K562 (cell line): ENCODE measurements around the gene CYRIA. TPM values are rescaled to one million over a fixed set of nuclear protein-coding genes. Genes with fewer than 3 reads are reported as not detected.

Source experiments
- FOXJ3 ChIP-seq: sonication (generic); formaldehyde crosslinking; IDR thresholded peaks from 2 replicates; pipeline ENCODE4 v1.4.0; 2020; ENCODE audit warnings: mild to moderate bottlenecking, missing genetic modification reagents
- FOXK1 ChIP-seq: sonication (generic); formaldehyde crosslinking; IDR thresholded peaks from 2 replicates; pipeline ENCODE4 v1.8.0; 2022; ENCODE audit warnings: missing genetic modification reagents, mild to moderate bottlenecking, borderline replicate concordance
- ILF3 ChIP-seq: fragments of 450-650 bp; IDR thresholded peaks from 2 replicates; pipeline ENCODE4 v1.6.1; 2018; ENCODE audit warnings: antibody characterized with exemption, mild to moderate bottlenecking, moderate library complexity, borderline replicate concordance
- LEF1 ChIP-seq: fragments of 450-650 bp; IDR thresholded peaks from 2 replicates; pipeline ENCODE4 v1.6.1; 2016; ENCODE audit warnings: mild to moderate bottlenecking
- NONO ChIP-seq, 2 experiments: fragments of 200-400 bp in 1 of 2; fragments of 450-650 bp in 1 of 2; formaldehyde crosslinking in 1 of 2; IDR thresholded peaks; 2 replicates each; pipeline ENCODE4 v1.6.1; 2017; ENCODE audit warnings: low read depth in 2 of 2, mild to moderate bottlenecking in 2 of 2, moderate library complexity in 2 of 2, low read length in 1 of 2
- PHF20 ChIP-seq: fragments of 450-650 bp; IDR thresholded peaks from 2 replicates; pipeline ENCODE4 v1.6.1; 2018; ENCODE audit not compliant: partially characterized antibody
- RAD51 ChIP-seq: fragments of 450-650 bp; IDR thresholded peaks from 2 replicates; pipeline ENCODE4 v1.7.1; 2016; ENCODE audit warnings: low read depth, mild to moderate bottlenecking, borderline replicate concordance
- TSC22D4 ChIP-seq: fragments of 450-650 bp; IDR thresholded peaks from 2 replicates; pipeline ENCODE4 v1.6.1; 2016; ENCODE audit warnings: missing genetic modification characterization, missing biosample characterization, control low read depth
- ZNF316 ChIP-seq: fragments of 450-650 bp; IDR thresholded peaks from 2 replicates; pipeline ENCODE4 v1.6.1; 2016
- ZNF668 ChIP-seq: fragments of 250-450 bp; sonication (Bioruptor Pico); IDR thresholded peaks from 2 replicates; pipeline ENCODE4 v1.8.0; 2022; ENCODE audit warnings: mild to moderate bottlenecking, inconsistent platforms
- ZNF76 ChIP-seq: fragments of 250-450 bp; sonication (Bioruptor Pico); IDR thresholded peaks from 2 replicates; pipeline ENCODE4 v1.4.0; 2020; ENCODE audit warnings: mild to moderate bottlenecking, moderate library complexity, borderline replicate concordance
- polyA plus RNA-seq, 8 experiments: library from polyadenylated mRNA; depleted of rRNA in 4 of 8; stranded (reverse) in 5 of 8; unstranded in 3 of 8; fragments of >200 nt; fragmentation: Nextera tagmentation in 2 of 8; fragmentation: Illumina TruSeq in 1 of 8; extraction: Ambion mirVana in 2 of 8; extraction: Trizol in 1 of 8; gene quantifications; 2 replicates each; pipeline versions ENCODE4 v1.2.1 to v1.2.3, GENCODE V29; 2011 to 2014; ENCODE audit warnings: inconsistent platforms in 1 of 8, missing spikeins in 1 of 8
- total RNA-seq, 7 experiments: library from RNA; depleted of rRNA in 6 of 7; stranded (reverse); fragments of >200 nt in 6 of 7; fragmentation: Illumina TruSeq in 2 of 7; extraction: Trizol in 2 of 7; gene quantifications; 2 replicates each; pipeline versions ENCODE4 v1.2.1 to v1.2.3, GENCODE V29; 2011 to 2021; ENCODE audit warnings: low replicate concordance in 1 of 7
- TF ChIP-seq, protein P1 (sequence below): fragments of 250-450 bp; sonication (Bioruptor Pico); IDR thresholded peaks from 2 replicates; pipeline ENCODE4 v1.5.0; 2021
- TF ChIP-seq, protein P2 (sequence below): fragments of 450-650 bp; IDR thresholded peaks from 2 replicates; pipeline ENCODE4 v1.6.1; 2016; ENCODE audit warnings: antibody characterized with exemption
- TF ChIP-seq, protein P3 (sequence below): IDR thresholded peaks from 2 replicates; pipeline ENCODE4 v1.6.1; 2011; ENCODE audit not compliant: insufficient read length; ENCODE audit errors: extremely low read depth
- TF ChIP-seq, protein P4 (sequence below): fragments of 450-650 bp; IDR thresholded peaks from 2 replicates; pipeline ENCODE4 v1.7.1; 2018; ENCODE audit warnings: mild to moderate bottlenecking, low read depth; ENCODE audit not compliant: partially characterized antibody
- TF ChIP-seq, protein P5 (sequence below): fragments of 450-650 bp; formaldehyde crosslinking; IDR thresholded peaks from 2 replicates; pipeline ENCODE4 v1.4.0; 2020; ENCODE audit warnings: mild to moderate bottlenecking, moderate library complexity
- TF ChIP-seq, protein P6 (sequence below): fragments of 250-450 bp; sonication (Bioruptor Pico); IDR thresholded peaks from 2 replicates; pipeline ENCODE4 v1.5.0; 2020; ENCODE audit warnings: mild to moderate bottlenecking
- TF ChIP-seq, protein P7 (sequence below): fragments of 250-450 bp; sonication (Bioruptor Pico); IDR thresholded peaks from 2 replicates; pipeline ENCODE4 v1.8.0; 2021; ENCODE audit warnings: moderate library complexity, mild to moderate bottlenecking, inconsistent platforms

Gene CYRIA
- total and polyA plus RNA-seq, 9 of the 15 experiments (the other 6 are each of a cell fraction or from before 2014, with no cell fraction given): 0.84 to 5.6 (median 3.0) TPM

DNA sequence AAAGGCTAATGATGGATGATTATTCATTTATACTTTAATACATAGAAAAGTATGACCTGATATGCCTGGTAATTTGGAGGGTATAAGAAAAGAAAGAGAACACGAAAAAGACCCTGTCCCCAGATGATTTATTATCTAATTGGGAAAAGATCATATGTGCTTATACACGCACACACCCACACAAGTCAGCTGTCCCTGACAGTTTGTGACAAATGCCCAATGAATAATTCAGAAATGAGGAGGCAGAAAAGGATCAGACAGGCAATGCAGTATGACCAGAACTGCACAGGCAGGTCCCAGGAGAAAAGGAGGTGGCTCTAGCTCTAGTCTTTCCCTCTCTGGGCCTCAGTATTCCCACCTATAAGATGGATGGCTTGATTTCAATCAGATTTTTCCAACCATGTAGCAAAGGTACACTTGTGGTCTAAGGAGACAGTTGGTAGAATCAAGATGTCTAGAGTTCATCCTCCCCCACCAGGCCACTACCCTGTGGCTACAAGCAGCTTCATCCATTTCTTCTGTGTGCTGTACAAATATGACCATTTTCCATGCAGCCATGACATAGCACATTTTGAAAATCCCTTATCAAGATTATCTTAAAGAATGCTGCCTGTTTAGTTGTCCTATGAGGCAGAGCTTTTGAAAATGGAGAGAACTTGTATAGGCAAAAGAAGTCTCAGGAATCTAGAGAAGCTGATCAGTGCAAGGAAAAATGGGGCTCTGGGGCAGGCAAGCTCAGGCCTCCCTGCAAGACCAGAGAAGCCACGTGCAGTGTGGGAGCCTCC lies 19.7 kb downstream of the CYRIA start (continued):
- TF ChIP-seq FOXJ3 (CRISPR knock-in tag): no peak
- TF ChIP-seq ZNF316: peak; percentile 93
- TF ChIP-seq, protein P1, sequence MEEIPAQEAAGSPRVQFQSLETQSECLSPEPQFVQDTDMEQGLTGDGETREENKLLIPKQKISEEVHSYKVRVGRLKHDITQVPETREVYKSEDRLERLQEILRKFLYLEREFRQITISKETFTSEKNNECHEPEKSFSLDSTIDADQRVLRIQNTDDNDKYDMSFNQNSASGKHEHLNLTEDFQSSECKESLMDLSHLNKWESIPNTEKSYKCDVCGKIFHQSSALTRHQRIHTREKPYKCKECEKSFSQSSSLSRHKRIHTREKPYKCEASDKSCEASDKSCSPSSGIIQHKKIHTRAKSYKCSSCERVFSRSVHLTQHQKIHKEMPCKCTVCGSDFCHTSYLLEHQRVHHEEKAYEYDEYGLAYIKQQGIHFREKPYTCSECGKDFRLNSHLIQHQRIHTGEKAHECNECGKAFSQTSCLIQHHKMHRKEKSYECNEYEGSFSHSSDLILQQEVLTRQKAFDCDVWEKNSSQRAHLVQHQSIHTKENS: no peak
- TF ChIP-seq, protein P2, sequence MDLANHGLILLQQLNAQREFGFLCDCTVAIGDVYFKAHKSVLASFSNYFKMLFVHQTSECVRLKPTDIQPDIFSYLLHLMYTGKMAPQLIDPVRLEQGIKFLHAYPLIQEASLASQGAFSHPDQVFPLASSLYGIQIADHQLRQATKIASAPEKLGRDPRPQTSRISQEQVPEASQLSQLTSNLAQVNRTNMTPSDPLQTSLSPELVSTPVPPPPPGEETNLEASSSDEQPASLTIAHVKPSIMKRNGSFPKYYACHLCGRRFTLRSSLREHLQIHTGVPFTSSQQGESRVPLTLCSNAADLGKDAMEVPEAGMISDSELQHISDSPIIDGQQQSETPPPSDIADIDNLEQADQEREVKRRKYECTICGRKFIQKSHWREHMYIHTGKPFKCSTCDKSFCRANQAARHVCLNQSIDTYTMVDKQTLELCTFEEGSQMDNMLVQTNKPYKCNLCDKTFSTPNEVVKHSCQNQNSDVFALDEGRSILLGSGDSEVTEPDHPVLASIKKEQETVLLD: no peak
- TF ChIP-seq ILF3: no peak
- TF ChIP-seq, protein P3, sequence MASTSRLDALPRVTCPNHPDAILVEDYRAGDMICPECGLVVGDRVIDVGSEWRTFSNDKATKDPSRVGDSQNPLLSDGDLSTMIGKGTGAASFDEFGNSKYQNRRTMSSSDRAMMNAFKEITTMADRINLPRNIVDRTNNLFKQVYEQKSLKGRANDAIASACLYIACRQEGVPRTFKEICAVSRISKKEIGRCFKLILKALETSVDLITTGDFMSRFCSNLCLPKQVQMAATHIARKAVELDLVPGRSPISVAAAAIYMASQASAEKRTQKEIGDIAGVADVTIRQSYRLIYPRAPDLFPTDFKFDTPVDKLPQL: no peak
- TF ChIP-seq TSC22D4 (tag): no peak
- TF ChIP-seq LEF1: no peak
- TF ChIP-seq, protein P4, sequence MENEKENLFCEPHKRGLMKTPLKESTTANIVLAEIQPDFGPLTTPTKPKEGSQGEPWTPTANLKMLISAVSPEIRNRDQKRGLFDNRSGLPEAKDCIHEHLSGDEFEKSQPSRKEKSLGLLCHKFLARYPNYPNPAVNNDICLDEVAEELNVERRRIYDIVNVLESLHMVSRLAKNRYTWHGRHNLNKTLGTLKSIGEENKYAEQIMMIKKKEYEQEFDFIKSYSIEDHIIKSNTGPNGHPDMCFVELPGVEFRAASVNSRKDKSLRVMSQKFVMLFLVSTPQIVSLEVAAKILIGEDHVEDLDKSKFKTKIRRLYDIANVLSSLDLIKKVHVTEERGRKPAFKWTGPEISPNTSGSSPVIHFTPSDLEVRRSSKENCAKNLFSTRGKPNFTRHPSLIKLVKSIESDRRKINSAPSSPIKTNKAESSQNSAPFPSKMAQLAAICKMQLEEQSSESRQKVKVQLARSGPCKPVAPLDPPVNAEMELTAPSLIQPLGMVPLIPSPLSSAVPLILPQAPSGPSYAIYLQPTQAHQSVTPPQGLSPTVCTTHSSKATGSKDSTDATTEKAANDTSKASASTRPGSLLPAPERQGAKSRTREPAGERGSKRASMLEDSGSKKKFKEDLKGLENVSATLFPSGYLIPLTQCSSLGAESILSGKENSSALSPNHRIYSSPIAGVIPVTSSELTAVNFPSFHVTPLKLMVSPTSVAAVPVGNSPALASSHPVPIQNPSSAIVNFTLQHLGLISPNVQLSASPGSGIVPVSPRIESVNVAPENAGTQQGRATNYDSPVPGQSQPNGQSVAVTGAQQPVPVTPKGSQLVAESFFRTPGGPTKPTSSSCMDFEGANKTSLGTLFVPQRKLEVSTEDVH: no peak
- no peak for TF ChIP-seq ZNF76
- no peak for TF ChIP-seq RAD51
- TF ChIP-seq ZNF668 (CRISPR knock-in tag): no peak
- no peak for TF ChIP-seq FOXK1 (CRISPR knock-in tag)
- TF ChIP-seq NONO (IDR thresholded peaks at IDR 0.05; ENCODE audit: low read depth in 2 of 2, low read length in 1 of 2): no peak
- TF ChIP-seq, protein P5, sequence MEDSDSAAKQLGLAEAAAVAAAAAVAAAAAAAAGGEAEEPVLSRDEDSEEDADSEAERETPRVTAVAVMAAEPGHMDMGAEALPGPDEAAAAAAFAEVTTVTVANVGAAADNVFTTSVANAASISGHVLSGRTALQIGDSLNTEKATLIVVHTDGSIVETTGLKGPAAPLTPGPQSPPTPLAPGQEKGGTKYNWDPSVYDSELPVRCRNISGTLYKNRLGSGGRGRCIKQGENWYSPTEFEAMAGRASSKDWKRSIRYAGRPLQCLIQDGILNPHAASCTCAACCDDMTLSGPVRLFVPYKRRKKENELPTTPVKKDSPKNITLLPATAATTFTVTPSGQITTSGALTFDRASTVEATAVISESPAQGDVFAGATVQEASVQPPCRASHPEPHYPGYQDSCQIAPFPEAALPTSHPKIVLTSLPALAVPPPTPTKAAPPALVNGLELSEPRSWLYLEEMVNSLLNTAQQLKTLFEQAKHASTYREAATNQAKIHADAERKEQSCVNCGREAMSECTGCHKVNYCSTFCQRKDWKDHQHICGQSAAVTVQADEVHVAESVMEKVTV: no peak
- TF ChIP-seq, protein P6, sequence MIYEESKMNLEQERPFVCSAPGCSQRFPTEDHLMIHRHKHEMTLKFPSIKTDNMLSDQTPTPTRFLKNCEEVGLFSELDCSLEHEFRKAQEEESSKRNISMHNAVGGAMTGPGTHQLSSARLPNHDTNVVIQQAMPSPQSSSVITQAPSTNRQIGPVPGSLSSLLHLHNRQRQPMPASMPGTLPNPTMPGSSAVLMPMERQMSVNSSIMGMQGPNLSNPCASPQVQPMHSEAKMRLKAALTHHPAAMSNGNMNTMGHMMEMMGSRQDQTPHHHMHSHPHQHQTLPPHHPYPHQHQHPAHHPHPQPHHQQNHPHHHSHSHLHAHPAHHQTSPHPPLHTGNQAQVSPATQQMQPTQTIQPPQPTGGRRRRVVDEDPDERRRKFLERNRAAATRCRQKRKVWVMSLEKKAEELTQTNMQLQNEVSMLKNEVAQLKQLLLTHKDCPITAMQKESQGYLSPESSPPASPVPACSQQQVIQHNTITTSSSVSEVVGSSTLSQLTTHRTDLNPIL: no peak
- TF ChIP-seq, protein P7, sequence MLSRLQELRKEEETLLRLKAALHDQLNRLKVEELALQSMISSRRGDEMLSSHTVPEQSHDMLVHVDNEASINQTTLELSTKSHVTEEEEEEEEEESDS (CRISPR knock-in tag): no peak
- TF ChIP-seq PHF20: no peak
